Left forelimb (tissue), 1 donor: Measurements from ENCODE around the gene CD2AP.
"Not testable (repeated sequence)": the region's sequence is repeated elsewhere in the genome, so short reads cannot be mapped to it uniquely, and the experiment has no call there.

Experiments used
- DNase-seq: peaks from one replicate; pipeline ENCODE4 v3.0.0-alpha.2; 2018; ENCODE audit warnings: low spot score

Gene CD2AP

DNA sequence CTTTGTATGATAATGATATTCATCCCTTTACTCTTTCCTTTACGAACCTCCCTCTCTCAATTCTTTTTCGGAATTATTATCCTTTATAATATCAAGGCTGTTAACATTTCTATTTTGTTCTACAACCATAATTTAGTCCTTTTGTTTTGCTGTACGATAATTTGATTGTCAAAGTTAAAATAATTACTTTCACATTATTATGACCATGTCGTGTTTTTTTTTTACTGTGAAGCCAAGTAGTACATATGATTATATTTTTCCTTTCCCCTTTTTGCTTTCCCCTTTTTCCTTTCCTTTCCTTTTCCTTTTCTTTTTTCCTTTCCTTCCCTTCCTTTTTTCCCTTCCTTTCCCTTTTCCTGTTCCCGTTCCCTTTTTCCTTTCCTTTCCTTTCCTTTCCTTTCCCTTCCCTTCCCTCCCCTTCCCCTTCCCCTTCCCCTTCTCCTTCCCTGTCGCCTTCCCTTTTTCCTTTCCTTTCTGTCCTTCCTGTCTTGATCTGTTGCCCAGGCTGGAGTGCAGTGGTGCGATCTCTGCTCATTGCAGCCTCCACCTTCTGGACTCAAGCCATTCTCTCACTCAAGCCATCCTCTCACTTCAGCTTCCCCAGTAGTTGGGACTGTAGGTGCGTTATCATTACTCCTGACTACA, 19.5 kb downstream of the CD2AP start:
- DNase-seq, result no peak

DNA sequence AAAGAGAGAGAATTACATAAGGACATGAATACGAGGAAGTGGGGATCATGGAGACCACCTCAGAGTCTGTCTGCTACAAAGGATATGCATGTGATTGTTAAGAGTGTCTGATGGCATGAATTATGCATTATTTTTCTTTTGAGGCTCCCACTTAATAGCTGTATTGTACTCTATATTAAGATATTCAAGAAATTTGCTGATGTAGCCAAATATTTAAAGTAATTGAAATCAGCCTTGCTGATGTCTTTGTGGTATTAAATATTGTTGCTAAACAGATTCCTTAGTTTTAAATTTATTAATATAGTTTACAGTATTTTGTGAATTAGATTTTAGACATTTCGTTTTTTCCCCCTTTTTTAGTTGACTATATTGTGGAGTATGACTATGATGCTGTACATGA, 25.3 kb downstream of the CD2AP start:
- DNase-seq, result no peak

DNA sequence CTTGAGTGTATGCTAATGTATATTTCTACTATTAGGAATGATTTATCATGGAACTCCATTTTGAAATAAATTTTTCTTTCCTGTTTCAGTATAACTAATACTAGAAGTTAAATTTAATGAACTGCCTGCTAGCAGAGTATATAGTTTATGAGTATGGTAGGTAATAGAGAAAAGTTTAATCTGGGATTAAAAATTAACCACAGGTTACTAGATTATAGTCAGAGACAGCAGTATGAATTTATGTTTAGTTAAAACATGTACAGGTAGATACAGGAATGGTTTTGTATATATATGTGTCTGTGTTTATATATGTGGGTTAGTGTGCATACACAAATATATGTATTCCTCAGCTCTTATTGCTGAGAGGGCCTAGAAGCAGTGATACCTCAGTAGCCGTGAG, 32.3 kb downstream of the CD2AP start:
- no peak for DNase-seq

DNA sequence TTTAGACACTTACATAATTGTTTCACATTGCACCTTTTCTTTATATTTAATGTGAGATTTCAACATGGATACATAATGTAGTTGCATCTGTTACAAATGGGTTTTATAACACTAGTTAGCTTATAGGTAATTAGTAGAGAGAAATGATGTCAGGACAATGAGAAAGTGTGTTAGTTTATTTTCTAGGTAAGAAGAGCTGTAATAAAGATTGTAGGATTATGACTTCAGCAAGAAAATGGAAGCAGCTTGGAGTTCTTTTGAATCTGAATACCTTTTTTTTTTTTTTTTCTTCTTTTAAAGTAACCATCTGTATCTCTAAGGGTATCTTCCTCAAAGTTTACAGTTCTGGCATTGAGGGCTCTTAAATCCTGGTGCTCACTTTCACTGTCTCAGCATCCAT, 35.3 kb downstream of the CD2AP start:
- DNase-seq, result no peak

DNA sequence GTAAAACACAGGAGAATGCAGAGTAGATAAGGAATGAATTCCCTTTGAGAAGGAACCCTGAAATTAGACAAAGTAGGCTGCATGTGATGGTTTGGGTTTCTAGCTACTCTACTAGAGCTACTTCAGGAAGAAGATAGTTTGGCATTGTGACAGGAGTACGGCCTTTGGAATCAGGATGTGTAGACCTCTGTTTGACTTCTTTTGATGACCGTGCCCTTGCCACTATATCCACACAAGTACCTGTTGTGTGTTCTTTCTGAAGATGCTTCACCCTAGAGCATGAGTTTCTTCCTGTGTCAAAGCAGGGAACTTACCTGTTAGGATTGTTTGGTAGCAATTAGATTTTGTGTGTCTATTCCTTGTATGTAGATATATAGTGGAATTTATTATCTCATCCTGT, 41.7 kb downstream of the CD2AP start:
- no peak for DNase-seq

DNA sequence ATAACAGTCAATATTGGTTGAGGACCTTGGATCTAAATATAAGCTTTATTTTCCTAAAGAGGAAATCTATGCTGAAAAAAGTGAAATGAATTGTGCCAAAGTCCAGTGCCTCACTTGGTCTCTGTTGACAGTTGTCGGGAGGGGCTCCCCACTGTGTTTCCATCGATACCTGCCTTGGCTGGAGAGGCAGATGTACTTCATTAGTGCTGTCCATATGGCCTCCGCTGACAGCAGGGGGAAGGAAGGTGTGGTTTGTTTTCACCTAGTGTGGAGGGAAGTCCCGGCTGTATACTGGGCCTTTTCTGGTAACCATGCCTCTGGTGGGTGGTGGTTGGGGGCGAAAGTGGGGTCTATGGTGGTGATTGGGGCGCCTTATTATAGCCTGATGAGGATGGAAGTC, 42.7 kb downstream of the CD2AP start:
- DNase-seq, result no peak

DNA sequence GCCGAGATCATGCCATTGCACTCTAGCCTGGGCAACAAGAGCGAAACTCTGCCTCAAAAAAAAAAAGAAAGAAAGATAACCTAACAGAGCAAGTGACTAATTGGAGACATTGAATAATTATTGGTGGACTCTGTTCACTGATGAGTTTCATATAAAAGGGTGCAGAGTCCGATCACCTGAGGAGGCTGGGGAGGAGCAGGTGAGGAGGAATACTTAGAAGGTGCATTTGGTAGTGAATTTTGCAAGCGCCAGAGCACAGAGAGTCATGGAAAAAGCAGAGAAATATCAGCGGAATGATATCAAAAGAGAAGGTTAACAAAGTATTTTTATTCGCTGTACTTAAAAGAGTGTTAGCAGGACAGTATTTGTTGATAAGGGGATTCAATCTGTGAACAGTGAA, 44.4 kb downstream of the CD2AP start:
- DNase-seq, result no peak

DNA sequence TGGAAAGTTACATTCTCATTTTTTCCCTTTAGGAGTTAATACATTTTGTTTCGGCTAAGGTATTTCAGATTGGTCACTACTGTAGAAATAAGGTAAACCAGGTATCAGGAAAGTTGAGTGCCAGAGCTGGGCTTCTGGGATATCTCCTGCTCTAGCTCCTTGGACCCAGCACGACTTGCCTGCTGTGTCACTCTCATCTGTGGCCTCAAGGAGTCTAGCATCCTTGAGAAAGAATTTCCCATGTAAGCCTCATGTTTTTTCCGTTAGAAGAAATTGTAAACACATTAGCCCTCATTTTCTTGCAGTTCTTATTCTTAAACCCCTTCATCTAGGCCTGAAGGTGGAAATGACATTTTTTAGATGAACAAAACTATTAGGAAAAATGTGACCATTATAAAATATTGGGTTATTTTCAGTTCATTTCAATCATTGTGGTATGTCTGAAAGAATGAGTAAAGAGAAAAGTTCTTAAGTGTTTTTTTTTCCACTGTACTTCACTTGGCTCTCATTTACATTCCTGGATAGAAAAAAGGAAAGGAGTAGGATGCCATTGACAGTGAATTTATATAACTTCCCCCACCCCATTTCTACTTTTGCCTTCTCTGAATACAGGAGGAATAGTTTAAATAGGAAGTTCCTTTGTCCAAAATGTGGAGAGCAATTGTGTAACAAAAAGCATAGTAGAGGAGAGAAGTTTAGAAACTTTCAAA, 46.7 kb downstream of the CD2AP start:
- DNase-seq, result no peak

DNA sequence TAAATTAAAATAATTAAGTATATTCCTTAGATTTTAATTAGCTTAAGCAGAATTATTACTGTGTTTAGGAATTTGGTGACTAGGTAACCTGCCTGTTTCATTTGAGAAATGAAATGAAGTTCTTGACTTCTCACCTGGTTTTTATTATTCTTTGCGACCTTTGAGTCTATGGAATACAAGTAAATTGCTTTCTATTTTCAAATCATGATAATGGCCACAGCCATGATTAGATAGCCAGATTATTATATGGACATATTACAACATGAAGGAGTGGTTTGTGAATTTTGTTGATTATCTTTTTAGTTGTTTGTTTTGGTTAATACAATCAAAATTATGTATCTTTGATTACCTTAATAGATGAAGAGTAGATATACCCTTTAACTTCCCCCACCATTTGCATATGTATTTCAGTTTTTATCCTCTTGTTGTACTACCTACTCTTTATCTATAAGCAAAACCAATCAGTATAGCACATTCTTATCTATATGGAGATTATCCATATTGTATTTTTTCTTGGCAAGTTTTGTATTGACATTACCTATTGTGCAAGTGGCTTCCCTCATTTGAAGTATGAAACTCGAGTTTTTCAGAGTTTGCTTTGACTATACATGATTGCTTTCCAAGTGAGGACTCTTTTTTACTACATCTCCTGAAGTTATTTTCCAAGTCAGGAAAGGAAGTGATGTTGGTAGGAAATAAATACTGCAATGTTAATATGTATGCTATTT, 47.9 kb downstream of the CD2AP start:
- no peak for DNase-seq

DNA sequence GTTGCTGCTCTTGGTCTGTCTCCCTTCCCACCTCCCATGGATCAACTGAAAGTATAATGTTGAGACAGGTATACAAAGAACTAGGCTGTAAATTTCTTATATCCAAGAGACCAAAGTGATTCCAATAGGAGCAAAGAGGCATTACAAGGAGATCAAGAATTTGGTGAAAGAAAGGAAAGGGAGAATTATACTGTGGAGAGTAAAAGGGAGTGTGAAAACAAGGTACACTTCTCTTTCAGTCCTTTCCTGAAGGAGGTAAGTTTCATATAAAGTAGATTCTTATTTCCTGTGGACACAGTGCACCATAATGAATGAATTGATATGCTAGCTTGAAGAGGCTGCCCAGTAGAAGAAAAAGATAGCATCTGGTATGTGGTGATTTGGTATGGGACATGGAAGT, 49.7 kb downstream of the CD2AP start:
- no peak for DNase-seq

DNA sequence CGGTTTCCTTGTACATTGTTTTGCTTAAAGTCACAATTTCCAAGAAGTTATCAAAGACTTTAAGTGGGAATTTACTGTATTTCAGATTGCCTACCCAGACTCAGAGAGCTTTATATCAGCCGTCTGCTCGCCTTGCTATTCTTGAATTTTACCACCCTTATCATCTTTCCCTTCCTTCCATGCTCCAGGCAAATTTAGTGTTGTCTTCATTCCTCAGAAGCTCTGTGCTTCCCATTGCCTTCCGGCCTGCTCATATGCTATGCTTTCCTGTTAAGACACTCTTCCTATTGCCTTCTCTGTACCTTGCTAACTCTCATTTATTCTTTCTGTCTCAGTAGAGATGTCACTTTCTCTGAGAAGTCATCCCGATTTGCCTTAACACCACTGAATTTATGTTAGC, 52.1 kb downstream of the CD2AP start:
- DNase-seq, result no peak

DNA sequence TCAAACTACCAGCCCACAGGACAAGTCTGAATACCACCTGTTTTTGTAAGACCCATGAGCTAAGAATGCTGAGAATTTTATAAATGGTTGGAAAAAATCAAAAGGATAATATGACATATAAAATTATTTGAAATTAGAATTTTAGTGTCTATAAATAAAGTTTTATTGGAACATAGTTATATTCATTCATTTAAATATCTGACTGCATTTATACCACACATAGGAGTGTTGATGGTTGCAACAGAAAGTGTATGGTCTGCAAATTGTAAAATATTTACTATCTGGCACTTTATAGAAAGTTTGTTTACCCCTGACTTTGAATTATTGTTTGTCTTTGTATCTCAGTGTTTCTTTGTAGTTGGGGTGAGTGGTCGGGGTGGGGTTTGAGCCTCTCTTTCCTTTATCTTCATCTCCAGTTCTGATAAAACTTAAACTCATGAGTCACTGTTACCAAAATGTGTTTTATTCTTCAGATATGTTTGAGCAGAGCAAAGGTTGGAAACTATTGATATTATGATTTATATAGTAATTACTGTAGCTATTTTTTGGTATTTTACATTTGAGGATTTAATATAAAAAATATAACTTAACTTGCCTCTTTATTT, 55.5 kb downstream of the CD2AP start:
- no peak for DNase-seq

DNA sequence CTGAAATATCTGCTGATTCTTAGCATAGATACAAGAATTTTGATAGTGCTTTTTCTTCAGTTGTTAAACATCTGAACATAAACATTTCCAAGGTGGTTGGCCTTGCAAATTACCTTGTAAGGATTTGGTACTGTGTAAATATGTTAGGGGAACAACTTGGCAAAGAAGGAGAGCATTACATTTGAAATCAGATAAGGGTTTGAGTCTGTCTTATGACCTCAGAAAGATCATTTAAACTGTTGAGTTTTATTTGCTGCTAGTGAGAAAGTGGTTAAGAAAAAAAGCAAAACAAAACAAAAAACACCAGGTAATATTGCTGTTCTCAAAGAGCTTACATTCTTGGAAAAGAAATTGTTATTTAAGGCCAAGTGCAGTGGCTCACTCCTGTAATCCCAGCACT, 56.5 kb downstream of the CD2AP start:
- DNase-seq, result no peak

DNA sequence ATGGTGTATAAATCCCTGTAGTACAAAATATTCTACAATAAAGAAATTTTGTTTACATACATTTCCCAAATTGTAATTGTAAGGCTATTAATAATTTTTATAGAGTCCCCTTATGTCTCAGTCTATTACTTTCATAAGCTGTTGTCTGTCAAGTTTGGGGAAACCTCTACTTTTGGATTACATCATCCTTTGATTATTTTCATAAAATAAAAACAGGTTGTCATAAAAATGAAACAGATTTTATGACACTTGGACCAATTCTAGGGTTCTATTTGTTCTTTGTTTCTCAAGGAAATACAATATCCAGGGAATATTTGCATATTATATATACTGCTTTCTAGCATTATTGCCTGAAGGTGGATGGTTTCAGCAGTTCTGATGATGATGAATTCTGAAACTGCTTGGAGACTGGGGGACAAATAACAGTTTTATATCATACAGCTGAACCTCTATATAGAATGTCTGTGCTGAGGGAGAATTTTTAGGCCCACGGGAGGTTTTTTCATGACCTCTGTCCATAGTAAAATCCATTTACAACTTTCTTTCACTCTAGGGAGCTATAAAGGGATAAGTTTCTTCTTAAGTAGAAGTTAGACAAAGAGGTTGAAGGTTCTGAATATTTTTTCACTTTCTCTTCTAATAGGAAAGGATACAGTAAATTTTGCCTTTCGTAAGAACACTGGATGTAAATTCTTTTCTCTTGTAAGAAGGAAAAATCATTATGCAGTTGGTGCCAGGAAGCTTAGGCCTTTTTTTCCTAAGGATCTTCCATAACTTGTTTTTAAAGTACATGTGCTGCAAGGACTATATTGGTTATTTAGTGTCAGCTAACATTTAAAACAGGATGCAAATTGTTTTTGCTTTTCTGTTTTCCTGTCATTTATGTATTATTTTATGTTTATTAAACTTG, 58.0 kb downstream of the CD2AP start:
- DNase-seq, result no peak

DNA sequence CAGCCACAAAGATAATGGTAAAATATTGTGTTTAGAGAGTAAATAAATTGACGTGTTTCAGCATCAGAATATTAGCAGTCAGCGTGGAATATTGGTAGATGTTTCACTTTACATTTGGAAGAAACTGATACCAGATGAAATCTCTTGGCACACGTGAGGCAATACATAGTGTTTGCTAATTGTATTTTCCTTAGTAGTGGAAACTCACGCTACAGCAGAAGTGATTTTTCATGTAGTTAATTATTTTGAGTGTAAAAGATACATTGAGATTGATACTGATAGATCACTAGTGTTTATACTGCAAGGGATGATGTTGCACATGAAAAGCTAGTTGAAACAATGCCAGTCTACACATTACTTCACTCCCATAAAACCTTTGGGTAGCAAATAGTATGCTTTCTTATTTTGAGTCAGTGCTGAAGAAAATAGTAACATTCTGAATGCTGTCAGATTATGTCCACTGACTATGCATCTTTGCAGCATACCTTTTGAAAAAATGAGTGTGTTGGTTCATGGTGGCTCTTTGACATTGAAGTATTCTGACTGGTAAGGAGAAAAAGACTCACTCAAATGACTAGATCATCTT, 59.3 kb downstream of the CD2AP start:
- no peak for DNase-seq

DNA sequence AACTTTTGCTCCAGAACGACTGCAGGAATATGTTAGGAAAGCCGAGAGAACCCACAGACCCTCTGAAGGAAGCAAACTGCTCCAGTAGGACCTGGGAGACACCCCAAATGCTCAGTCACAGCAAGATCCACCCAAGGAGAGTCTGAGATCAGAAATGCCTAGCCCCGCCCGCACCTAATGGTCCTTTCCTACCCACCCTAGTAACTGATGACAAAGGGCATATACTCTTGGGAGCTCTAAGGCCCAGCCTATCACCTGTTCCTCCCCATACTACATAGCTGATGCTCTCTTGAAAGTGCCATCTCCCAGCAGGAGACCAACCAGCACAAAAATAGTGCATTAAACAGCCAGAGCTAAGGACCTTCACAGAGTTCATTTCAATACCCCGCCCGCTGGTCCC, 67.6 kb downstream of the CD2AP start:
- DNase-seq, result no peak

DNA sequence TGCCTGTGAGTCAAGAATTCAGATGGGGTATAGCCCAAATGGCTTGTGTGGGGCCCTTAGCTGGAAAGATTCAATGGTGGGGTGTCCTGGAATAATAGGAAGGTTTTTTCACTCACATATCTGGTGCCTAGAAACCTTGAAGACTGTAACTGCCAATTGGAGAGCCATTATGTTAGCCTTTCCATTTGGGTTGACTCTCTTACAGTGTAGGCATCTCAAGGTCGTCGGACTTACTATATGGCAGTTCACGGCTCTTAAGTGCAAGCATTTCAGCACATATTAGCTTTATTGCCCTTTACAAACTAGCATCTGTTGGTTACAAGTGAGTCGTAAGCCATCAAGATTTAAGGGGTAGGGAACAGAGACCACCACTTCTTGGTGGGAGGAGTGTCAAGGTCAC, 74.1 kb downstream of the CD2AP start:
- DNase-seq, result no peak

DNA sequence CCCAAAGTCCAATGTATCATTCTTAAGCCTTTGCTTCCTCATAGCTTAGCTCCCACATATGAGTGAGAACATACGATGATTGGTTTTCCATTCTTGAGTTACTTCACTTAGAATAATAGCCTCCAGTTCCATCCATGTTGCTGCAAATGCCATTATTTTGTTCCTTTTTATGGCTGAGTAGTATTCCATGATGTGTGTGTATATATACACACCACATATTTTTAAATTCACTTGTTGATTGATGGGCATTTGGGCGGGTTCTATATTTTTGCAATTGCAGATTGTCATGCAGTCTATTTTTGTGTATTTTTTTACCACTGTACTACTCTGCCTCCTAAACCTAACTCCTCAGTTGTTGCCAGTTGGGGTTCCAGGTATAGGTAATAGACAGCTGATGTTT, 74.7 kb downstream of the CD2AP start:
- DNase-seq, result no peak

DNA sequence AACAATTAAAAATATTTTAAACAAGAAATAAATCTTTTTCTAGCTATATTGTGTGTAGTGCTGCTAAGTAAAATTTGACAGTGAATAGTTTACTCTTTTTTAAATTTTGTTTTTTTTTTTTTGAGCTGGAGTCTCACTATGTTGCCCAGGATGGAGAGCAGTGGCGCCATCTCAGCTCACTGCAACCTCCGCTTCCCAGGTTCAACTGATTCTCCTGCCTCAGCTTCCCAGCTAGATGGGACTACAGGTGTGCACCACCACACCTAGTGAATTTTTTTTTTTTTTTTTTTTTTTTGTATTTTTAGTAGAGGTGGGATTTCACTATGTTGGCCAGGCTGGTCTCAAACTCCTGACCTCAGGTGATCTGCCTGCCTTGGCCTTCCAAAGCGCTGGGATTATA, 75.7 kb downstream of the CD2AP start:
- DNase-seq, result not testable (repeated sequence)

DNA sequence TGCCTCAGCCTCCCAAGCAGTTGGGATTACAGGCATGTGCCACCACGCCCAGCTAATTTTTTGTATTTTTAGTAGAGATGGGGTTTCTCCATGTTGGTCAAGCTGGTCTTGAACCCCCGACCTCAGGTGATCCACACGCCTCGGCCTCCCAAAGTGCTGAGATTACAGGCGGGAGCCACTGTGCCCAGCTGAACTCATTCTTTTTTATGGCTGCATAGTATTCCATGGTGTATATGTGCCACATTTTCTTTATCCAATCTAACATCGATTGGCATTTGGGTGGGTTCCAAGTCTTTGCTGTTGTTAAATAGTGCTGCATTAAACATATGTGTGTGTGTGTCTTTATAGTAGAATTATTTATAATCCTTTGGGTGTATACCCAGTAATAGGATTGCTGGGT, 78.9 kb downstream of the CD2AP start:
- DNase-seq, result not testable (repeated sequence)

DNA sequence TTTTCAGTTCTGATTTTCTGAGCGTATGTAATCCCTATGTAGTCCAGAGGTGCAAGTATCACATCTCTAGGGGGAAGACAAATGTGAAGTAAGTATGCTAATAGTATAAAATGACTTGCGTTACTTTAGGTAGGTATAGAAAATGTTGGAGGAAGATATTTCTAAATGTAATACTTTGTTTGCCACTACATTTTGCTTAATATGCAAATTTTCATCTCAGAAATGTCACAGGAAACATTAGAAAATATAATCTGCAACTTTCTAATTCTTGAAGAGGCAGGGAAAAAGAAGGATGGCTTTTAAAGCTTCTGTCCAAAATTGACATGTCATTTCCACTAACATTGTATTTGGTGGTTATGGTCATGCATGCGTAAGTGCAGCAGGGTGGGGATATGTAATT, 85.6 kb downstream of the CD2AP start:
- no peak for DNase-seq

DNA sequence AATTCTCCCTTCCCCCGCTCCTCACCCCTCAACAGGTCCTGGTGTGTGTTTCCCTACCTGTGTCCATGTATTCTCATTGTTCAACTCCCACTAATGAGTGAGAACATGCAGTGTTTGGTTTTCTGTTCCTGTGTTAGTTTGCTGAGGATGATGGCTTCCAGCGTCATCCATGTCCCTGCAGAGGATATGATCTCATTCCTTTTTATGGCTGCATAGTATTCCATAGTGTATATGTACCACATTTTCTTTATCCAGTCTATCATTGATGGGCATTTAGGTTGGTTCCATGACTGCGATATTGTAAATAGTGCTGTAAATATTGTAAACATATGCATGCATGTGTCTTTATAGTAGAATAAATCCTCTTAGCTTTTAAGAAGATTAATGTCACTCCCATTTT, 89.0 kb downstream of the CD2AP start:
- not testable (repeated sequence) for DNase-seq
